ENCODE data around the gene PTPN1. TPM values are rescaled to one million over a fixed set of nuclear protein-coding genes. Genes with fewer than 3 reads are reported as not detected.
A peak's percentile ranks its signal among the peaks of the same experiment; 100 is the strongest.

Gene PTPN1
- total and polyA plus RNA-seq, 5 donors, result 20.8 to 37.4 (median 25.6) TPM

- no peak for DNase-seq
- Histone ChIP-seq H3K4me1 (ENCODE audit: control insufficient read depth, insufficient read depth, low read length) (peaks cover 17% of the 10 kb centered on the region), H3K9me3 (ENCODE audit: control insufficient read depth, low read length) (no peaks in the 10 kb centered on the region), H3K27ac (ENCODE audit: low read length) (no peak overlapping the region), H3K4me3 (ENCODE audit: low read length) (no peak overlapping the region), H3K27me3 (ENCODE audit: control insufficient read depth, insufficient read depth) (no peaks in the 10 kb centered on the region)
- no peak for ATAC-seq
- intact Hi-C loops (cut with DNase I), result no loop called here
- WGBS, result 91% methylated on average over 5 of the region's 5 CpGs
Observed at GRCh38 chr20:50545126-50545525, 34.9 kb downstream of the PTPN1 start.

DNA sequence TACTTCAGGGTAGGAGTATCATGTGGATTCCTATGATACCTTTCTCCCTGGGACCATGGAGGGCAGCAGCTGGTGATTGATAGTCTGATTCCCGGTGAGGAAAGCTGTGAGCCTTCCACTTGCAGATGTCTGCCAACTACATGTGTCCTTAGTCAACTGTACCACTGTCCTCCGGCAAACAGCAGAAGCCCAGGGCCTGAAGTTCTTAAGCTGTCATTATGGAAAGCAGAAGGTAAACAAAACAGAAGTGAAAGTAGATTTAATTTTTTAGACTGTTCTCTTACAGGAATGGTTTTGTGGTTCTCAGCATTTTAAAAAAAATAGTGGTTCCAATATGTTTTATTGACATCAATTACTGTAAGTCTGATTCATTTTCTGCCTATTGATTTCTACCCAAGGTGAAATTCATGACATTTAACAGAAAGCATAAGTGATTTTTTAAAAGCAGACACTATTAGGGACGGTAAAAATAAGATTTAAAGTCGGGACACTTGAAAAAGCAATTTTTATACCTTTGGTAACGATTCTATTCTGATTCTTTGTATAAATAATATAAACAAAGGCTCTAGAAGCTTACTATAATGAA lies 36.6 kb downstream of the PTPN1 start:
- no peak overlapping the region for H3K4me3 ChIP-seq (ENCODE audit: low read length)
- intact Hi-C loops (cut with DNase I), result no loop called here
- 69% methylated on average over 5 of the region's 5 CpGs for WGBS
- H3K4me1 ChIP-seq (ENCODE audit: control insufficient read depth, insufficient read depth, low read length), result peaks cover 4% of the 10 kb centered on the region
- no peaks in the 10 kb centered on the region for H3K9me3 ChIP-seq (ENCODE audit: control insufficient read depth, low read length)
- DNase-seq, result no peak
- no peaks in the 10 kb centered on the region for H3K27me3 ChIP-seq (ENCODE audit: control insufficient read depth, insufficient read depth)
- peak; percentile 44 to 57 for ATAC-seq
- no peak overlapping the region for H3K27ac ChIP-seq (ENCODE audit: low read length)

- H3K27ac ChIP-seq (ENCODE audit: low read length), result no peak overlapping the region
- H3K4me1 ChIP-seq (ENCODE audit: control insufficient read depth, insufficient read depth, low read length), result peaks cover 3% of the 10 kb centered on the region
- DNase-seq, result no peak
- intact Hi-C loops (cut with DNase I), result no loop called here
- H3K27me3 ChIP-seq (ENCODE audit: control insufficient read depth, insufficient read depth), result no peaks in the 10 kb centered on the region
- H3K4me3 ChIP-seq (ENCODE audit: low read length), result no peak overlapping the region
- WGBS, result 82% methylated on average over 6 of the region's 6 CpGs
- H3K9me3 ChIP-seq (ENCODE audit: control insufficient read depth, low read length), result no peaks in the 10 kb centered on the region
- ATAC-seq, result no peak
Observed at GRCh38 chr20:50547964-50548363, 37.8 kb downstream of the PTPN1 start.

DNA sequence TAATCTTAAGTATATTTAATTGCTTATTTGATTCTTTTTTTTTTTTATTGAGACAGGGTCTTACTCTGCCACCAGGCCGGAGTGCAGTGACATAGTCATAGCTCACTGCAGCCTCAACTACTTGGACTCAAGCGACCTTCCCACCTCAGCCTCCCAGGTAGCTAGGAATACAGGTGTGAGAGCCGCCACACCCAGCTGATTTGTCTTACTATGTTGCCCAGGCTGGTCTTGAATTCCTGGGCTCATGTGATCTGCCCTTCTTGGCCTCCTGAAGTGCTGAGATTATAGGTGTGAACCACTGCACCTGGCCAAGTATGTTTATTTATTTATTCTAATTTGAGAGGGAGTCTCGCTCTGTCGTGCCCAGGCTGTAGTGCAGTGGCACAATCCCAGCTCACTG lies 38.2 kb downstream of the PTPN1 start:
- 95% methylated on average over 5 of the region's 5 CpGs for WGBS
- no peak for ATAC-seq
- no peak overlapping the region for H3K4me3 ChIP-seq (ENCODE audit: low read length)
- intact Hi-C loops (cut with DNase I), result no loop called here
- H3K4me1 ChIP-seq (ENCODE audit: control insufficient read depth, insufficient read depth, low read length), result peaks cover 3% of the 10 kb centered on the region
- no peaks in the 10 kb centered on the region for H3K9me3 ChIP-seq (ENCODE audit: control insufficient read depth, low read length)
- no peaks in the 10 kb centered on the region for H3K27me3 ChIP-seq (ENCODE audit: control insufficient read depth, insufficient read depth)
- H3K27ac ChIP-seq (ENCODE audit: low read length), result no peak overlapping the region
- DNase-seq, result no peak

- peaks cover 7% of the 10 kb centered on the region for H3K4me1 ChIP-seq (ENCODE audit: control insufficient read depth, insufficient read depth, low read length)
- H3K4me3 ChIP-seq (ENCODE audit: low read length), result no peak overlapping the region
- WGBS, result 84% methylated on average over 2 of the region's 2 CpGs
- no peak overlapping the region for H3K27ac ChIP-seq (ENCODE audit: low read length)
- intact Hi-C loops (cut with DNase I), result no loop called here
- ATAC-seq (no peak), DNase-seq (no peak)
- H3K9me3 ChIP-seq (ENCODE audit: control insufficient read depth, low read length), result no peaks in the 10 kb centered on the region
- H3K27me3 ChIP-seq (ENCODE audit: control insufficient read depth, insufficient read depth), result no peaks in the 10 kb centered on the region
Observed at GRCh38 chr20:50550531-50550930, 40.3 kb downstream of the PTPN1 start.

DNA sequence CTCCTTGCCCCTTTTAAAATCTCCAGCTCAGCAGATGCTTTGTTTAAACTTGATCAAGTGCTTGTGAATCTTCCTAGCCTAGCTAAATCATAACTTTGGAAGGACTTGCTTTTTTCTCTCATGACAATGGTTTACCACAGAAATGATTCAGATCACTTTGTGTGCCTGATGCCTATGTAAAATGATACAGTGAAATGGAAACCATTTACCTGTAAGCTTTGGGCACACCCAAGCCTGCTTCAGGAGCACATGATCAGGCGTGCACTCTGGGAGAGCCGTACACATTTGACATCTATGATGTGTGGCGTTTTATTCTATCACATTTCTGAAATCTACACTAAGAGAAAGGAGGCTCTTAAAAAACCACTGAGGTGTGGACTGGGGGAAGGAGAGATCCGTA lies 41.1 kb downstream of the PTPN1 start:
- ATAC-seq, result no peak
- H3K27me3 ChIP-seq (ENCODE audit: control insufficient read depth, insufficient read depth), result no peaks in the 10 kb centered on the region
- H3K4me3 ChIP-seq (ENCODE audit: low read length), result no peak overlapping the region
- no peak for DNase-seq
- no peak overlapping the region for H3K27ac ChIP-seq (ENCODE audit: low read length)
- peaks cover 7% of the 10 kb centered on the region for H3K4me1 ChIP-seq (ENCODE audit: control insufficient read depth, insufficient read depth, low read length)
- H3K9me3 ChIP-seq (ENCODE audit: control insufficient read depth, low read length), result no peaks in the 10 kb centered on the region
- 98% methylated on average over 4 of the region's 4 CpGs for WGBS
- intact Hi-C loops (cut with DNase I), result no loop called here

- peaks cover 4% of the 10 kb centered on the region for H3K4me1 ChIP-seq (ENCODE audit: control insufficient read depth, insufficient read depth, low read length)
Observed at GRCh38 chr20:50552979-50553378, 42.8 kb downstream of the PTPN1 start.

GRCh38 chr20:50554694-50555579 lies 44.8 kb downstream of the PTPN1 start:
- no peaks in the 10 kb centered on the region for H3K9me3 ChIP-seq (ENCODE audit: control insufficient read depth, low read length)
- DNase-seq, result no peak
- no peak for ATAC-seq
- no peak overlapping the region for H3K27ac ChIP-seq (ENCODE audit: low read length)
- no peak overlapping the region for H3K4me3 ChIP-seq (ENCODE audit: low read length)
- peaks cover 4% of the 10 kb centered on the region for H3K4me1 ChIP-seq (ENCODE audit: control insufficient read depth, insufficient read depth, low read length)
- WGBS, result 98% methylated on average over 4 of the region's 4 CpGs
- H3K27me3 ChIP-seq (ENCODE audit: control insufficient read depth, insufficient read depth), result no peaks in the 10 kb centered on the region
- intact Hi-C loops (cut with DNase I), result no loop called here

More at GRCh38 chr20:50552979-50553378, 42.8 kb downstream of the PTPN1 start:
- no peak overlapping the region for H3K4me3 ChIP-seq (ENCODE audit: low read length)
- H3K27me3 ChIP-seq (ENCODE audit: control insufficient read depth, insufficient read depth), result no peaks in the 10 kb centered on the region
- ATAC-seq (no peak), DNase-seq (no peak)
- no peak overlapping the region for H3K27ac ChIP-seq (ENCODE audit: low read length)
- WGBS, result 97% methylated on average over 3 of the region's 3 CpGs
- H3K9me3 ChIP-seq (ENCODE audit: control insufficient read depth, low read length), result no peaks in the 10 kb centered on the region
- intact Hi-C loops (cut with DNase I), result no loop called here

DNA sequence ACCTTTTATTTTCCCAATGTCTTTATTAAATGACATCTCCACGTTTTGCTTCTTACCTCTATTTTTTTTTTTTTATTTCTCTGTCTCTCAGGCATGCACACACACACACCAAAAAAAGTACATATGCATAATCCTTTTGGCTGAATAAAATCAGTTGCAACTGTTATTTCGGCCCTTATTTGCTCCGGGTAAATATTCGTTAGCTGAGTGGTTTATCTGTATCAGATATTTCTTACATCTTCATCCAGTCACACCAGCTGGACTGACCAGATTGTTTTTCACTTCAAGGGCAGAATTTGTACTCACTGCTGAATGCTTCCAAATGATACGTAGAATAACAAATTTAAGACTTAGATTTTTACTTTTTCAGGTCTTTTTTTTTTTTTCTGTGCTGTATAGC lies 45.5 kb downstream of the PTPN1 start:
- Histone ChIP-seq H3K27me3 (ENCODE audit: control insufficient read depth, insufficient read depth) (no peaks in the 10 kb centered on the region), H3K9me3 (ENCODE audit: control insufficient read depth, low read length) (no peaks in the 10 kb centered on the region), H3K4me3 (ENCODE audit: low read length) (no peak overlapping the region), H3K27ac (ENCODE audit: low read length) (no peak overlapping the region), H3K4me1 (ENCODE audit: control insufficient read depth, insufficient read depth, low read length) (peaks cover 7% of the 10 kb centered on the region)
- DNase-seq (no peak), ATAC-seq (no peak)
- WGBS, result 59% methylated on average over 5 of the region's 5 CpGs
- intact Hi-C loops (cut with DNase I), result no loop called here

DNA sequence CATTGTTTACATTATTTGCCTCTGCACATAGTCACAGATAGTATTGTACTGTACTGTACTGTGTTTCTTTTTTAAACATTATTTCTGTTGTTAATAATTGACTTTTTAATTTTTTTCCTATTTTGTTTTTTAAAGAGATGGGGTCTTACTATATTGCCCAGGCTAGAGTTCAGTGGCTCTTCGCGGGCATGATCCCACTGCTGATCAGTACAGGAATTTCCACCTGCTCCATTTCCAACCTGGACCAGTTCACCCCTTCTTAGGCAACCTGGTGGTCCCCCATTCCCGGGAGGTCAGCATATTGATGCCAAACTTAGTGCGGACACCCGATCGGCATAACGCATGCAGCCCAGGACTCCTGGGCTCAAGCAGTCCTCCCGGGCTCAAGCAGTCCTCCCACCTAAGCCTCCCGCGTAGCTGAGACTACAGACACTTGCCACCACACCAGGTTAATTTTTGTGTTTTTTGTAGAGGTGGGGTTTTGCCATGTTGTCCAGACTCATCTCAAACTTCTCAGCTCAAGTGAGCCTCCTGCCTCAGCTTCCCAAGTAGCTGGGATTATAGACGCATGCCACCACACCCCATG lies 47.5 kb downstream of the PTPN1 start:
- 96% methylated on average over 11 of the region's 11 CpGs for WGBS
- ATAC-seq (no peak), DNase-seq (no peak)
- intact Hi-C loops (cut with DNase I), result no loop called here
- no peaks in the 10 kb centered on the region for H3K27me3 ChIP-seq (ENCODE audit: control insufficient read depth, insufficient read depth)
- H3K4me1 ChIP-seq (ENCODE audit: control insufficient read depth, insufficient read depth, low read length), result peaks cover 16% of the 10 kb centered on the region
- H3K4me3 ChIP-seq (ENCODE audit: low read length), result no peak overlapping the region
- no peak overlapping the region for H3K27ac ChIP-seq (ENCODE audit: low read length)
- no peaks in the 10 kb centered on the region for H3K9me3 ChIP-seq (ENCODE audit: control insufficient read depth, low read length)

GRCh38 chr20:50558483-50558925 lies 48.3 kb downstream of the PTPN1 start:
- no peaks in the 10 kb centered on the region for H3K27me3 ChIP-seq (ENCODE audit: control insufficient read depth, insufficient read depth)
- no peak for DNase-seq
- H3K4me3 ChIP-seq (ENCODE audit: low read length), result no peak overlapping the region
- WGBS, result 55% methylated on average over 4 of the region's 4 CpGs
- intact Hi-C loops (cut with DNase I), result no loop called here
- no peak overlapping the region for H3K27ac ChIP-seq (ENCODE audit: low read length)
- ATAC-seq, result peak in 1 of 2 donors; percentile 52
- no peaks in the 10 kb centered on the region for H3K9me3 ChIP-seq (ENCODE audit: control insufficient read depth, low read length)
- peaks cover 16% of the 10 kb centered on the region for H3K4me1 ChIP-seq (ENCODE audit: control insufficient read depth, insufficient read depth, low read length)
